HepG2 (cell line): ENCODE data around the gene POLR1H. TPM values are rescaled to one million over a fixed set of nuclear protein-coding genes. Genes with fewer than 3 reads are reported as not detected.
A peak's percentile ranks its signal among the peaks of the same experiment; 100 is the strongest.

ENCODE experiments used
- DNMT3B ChIP-seq: conservative IDR thresholded peaks from 2 replicates; pipeline ENCODE4 v1.6.1; 2016; ENCODE audit warnings: missing biosample characterization, control low read depth
- IKZF4 ChIP-seq: sonication (generic); formaldehyde crosslinking; IDR thresholded peaks from 2 replicates; pipeline ENCODE4 v1.5.1; 2020; ENCODE audit warnings: borderline replicate concordance, mild to moderate bottlenecking, low read depth, missing genetic modification reagents; ENCODE audit errors: not compliant biosample characterization
- JUN ChIP-seq: sonication (generic); formaldehyde crosslinking; IDR thresholded peaks from 2 replicates; pipeline ENCODE4 v1.4.0; 2020; ENCODE audit warnings: mild to moderate bottlenecking, missing genetic modification reagents
- NFE2 ChIP-seq: sonication (generic); formaldehyde crosslinking; IDR thresholded peaks from 2 replicates; pipeline ENCODE4 v1.4.0; 2020; ENCODE audit warnings: missing genetic modification reagents
- TCF7L2 ChIP-seq: IDR thresholded peaks from 2 replicates; pipeline ENCODE4 v1.6.1; 2011; ENCODE audit warnings: mild to moderate bottlenecking, low read depth, low read length, moderate library complexity
- ZNF205 ChIP-seq: IDR thresholded peaks from 2 replicates; pipeline ENCODE4 v1.6.1; 2018; ENCODE audit warnings: missing biosample characterization, missing genetic modification reagents
- ZNF335 ChIP-seq: sonication (generic); formaldehyde crosslinking; IDR thresholded peaks from 2 replicates; pipeline ENCODE4 v1.4.0; 2020; ENCODE audit warnings: missing genetic modification reagents
- ZNF530 ChIP-seq: sonication (generic); formaldehyde crosslinking; IDR thresholded peaks from 2 replicates; pipeline ENCODE4 v1.5.0; 2020; ENCODE audit warnings: low read depth, mild to moderate bottlenecking, missing genetic modification reagents
- ZNF766 ChIP-seq: sonication (generic); formaldehyde crosslinking; IDR thresholded peaks from 2 replicates; pipeline ENCODE4 v1.5.0; 2020; ENCODE audit warnings: missing genetic modification reagents, borderline replicate concordance
- polyA plus RNA-seq, 8 experiments: library from polyadenylated mRNA; depleted of rRNA in 3 of 8; stranded (reverse) in 7 of 8; unstranded in 1 of 8; fragments of >200 nt; fragmentation: Illumina TruSeq in 4 of 8; extraction: Trizol in 4 of 8; gene quantifications; 2 replicates each; pipeline versions ENCODE4 v1.2.1 to v1.2.3, GENCODE V29; 2011 to 2016; ENCODE audit warnings: low read depth in 4 of 8, missing spikeins in 1 of 8, mixed read lengths in 1 of 8; ENCODE audit not compliant: insufficient read depth in 1 of 8
- total RNA-seq, 5 experiments: library from RNA; depleted of rRNA; stranded (reverse); fragments of >200 nt; fragmentation: Illumina TruSeq; extraction: Trizol; gene quantifications; 2 replicates each; pipeline ENCODE4 v1.2.3, GENCODE V29; 2016; ENCODE audit warnings: low read depth in 1 of 5
- TF ChIP-seq, protein P1 (sequence below): sonication (generic); formaldehyde crosslinking; IDR thresholded peaks from 2 replicates; pipeline ENCODE4 v1.9.0; 2021; ENCODE audit warnings: mild to moderate bottlenecking, missing genetic modification reagents
- TF ChIP-seq, protein P2 (sequence below): sonication (generic); formaldehyde crosslinking; IDR thresholded peaks from 2 replicates; pipeline ENCODE4 v1.4.0; 2020; ENCODE audit warnings: low read depth, mild to moderate bottlenecking, missing genetic modification reagents
- TF ChIP-seq, protein P3 (sequence below): IDR thresholded peaks from 2 replicates; pipeline ENCODE4 v1.6.1; 2016; ENCODE audit warnings: mild to moderate bottlenecking
- TF ChIP-seq, protein P4 (sequence below): sonication (generic); formaldehyde crosslinking; IDR thresholded peaks from 2 replicates; pipeline ENCODE4 v1.4.0; 2020; ENCODE audit warnings: missing genetic modification reagents

POLR1H gene
- total and polyA plus RNA-seq, 2 of the 13 experiments (the other 11 are each of a cell fraction or from before 2014, with no cell fraction given): 61.4 to 79.8 TPM

DNA sequence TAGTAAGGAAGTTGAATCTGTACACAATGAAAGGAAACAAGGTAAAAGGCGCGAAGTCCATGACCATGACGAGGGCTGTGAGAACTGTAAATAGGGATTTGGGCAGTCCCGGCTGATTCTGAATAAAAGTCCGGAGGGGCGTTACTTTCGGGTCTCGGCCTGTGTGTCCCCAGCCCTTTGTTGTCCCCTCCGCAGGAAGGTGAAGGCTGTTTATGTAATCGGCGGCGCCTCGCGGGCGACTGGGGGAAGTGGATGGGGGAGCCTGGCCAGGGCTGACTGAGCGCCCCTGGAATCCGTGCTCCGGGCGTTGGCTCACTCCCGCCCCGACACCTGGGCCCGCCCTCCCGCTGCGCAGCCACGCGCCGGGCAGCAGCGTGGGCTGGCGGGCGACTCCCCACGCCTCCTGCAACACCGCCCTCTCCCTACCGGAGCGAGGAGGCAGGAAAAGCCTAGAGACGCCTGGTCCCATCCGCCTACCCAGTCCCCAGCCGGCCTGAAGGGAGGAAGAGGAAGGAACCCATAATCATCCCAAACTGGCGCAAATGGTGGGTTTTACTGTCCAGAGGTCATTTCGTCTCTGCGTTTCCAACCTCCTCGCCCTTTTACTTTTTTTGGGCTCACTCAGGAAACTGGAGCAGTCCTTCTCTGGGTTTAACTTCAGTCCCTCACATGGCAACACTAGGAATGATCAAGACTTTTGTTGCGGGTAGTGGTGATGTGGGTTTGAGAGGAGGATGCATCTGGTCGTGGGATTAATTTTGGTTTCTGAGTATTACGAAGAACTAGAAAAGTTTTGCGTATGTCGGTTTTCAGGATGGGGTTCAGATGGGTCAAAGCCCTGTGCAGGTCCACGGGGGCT, 39.7 kb downstream of the POLR1H start (continued):
- TF ChIP-seq, protein P1, sequence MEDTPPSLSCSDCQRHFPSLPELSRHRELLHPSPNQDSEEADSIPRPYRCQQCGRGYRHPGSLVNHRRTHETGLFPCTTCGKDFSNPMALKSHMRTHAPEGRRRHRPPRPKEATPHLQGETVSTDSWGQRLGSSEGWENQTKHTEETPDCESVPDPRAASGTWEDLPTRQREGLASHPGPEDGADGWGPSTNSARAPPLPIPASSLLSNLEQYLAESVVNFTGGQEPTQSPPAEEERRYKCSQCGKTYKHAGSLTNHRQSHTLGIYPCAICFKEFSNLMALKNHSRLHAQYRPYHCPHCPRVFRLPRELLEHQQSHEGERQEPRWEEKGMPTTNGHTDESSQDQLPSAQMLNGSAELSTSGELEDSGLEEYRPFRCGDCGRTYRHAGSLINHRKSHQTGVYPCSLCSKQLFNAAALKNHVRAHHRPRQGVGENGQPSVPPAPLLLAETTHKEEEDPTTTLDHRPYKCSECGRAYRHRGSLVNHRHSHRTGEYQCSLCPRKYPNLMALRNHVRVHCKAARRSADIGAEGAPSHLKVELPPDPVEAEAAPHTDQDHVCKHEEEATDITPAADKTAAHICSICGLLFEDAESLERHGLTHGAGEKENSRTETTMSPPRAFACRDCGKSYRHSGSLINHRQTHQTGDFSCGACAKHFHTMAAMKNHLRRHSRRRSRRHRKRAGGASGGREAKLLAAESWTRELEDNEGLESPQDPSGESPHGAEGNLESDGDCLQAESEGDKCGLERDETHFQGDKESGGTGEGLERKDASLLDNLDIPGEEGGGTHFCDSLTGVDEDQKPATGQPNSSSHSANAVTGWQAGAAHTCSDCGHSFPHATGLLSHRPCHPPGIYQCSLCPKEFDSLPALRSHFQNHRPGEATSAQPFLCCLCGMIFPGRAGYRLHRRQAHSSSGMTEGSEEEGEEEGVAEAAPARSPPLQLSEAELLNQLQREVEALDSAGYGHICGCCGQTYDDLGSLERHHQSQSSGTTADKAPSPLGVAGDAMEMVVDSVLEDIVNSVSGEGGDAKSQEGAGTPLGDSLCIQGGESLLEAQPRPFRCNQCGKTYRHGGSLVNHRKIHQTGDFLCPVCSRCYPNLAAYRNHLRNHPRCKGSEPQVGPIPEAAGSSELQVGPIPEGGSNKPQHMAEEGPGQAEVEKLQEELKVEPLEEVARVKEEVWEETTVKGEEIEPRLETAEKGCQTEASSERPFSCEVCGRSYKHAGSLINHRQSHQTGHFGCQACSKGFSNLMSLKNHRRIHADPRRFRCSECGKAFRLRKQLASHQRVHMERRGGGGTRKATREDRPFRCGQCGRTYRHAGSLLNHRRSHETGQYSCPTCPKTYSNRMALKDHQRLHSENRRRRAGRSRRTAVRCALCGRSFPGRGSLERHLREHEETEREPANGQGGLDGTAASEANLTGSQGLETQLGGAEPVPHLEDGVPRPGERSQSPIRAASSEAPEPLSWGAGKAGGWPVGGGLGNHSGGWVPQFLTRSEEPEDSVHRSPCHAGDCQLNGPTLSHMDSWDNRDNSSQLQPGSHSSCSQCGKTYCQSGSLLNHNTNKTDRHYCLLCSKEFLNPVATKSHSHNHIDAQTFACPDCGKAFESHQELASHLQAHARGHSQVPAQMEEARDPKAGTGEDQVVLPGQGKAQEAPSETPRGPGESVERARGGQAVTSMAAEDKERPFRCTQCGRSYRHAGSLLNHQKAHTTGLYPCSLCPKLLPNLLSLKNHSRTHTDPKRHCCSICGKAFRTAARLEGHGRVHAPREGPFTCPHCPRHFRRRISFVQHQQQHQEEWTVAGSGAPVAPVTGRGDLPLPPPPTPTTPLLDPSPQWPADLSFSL: no peak
- TF ChIP-seq, protein P2, sequence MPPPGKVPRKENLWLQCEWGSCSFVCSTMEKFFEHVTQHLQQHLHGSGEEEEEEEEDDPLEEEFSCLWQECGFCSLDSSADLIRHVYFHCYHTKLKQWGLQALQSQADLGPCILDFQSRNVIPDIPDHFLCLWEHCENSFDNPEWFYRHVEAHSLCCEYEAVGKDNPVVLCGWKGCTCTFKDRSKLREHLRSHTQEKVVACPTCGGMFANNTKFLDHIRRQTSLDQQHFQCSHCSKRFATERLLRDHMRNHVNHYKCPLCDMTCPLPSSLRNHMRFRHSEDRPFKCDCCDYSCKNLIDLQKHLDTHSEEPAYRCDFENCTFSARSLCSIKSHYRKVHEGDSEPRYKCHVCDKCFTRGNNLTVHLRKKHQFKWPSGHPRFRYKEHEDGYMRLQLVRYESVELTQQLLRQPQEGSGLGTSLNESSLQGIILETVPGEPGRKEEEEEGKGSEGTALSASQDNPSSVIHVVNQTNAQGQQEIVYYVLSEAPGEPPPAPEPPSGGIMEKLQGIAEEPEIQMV: no peak; the same call in 1 of the 2 replicates
- no peak for TF ChIP-seq NFE2 (CRISPR knock-in tag)
- TF ChIP-seq TCF7L2: no peak
- TF ChIP-seq, protein P3, sequence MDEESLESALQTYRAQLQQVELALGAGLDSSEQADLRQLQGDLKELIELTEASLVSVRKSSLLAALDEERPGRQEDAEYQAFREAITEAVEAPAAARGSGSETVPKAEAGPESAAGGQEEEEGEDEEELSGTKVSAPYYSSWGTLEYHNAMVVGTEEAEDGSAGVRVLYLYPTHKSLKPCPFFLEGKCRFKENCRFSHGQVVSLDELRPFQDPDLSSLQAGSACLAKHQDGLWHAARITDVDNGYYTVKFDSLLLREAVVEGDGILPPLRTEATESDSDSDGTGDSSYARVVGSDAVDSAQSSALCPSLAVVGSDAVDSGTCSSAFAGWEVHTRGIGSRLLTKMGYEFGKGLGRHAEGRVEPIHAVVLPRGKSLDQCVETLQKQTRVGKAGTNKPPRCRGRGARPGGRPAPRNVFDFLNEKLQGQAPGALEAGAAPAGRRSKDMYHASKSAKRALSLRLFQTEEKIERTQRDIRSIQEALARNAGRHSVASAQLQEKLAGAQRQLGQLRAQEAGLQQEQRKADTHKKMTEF: peak; percentile 86
- TF ChIP-seq DNMT3B (CRISPR knock-in tag): 0 out of 2 replicates have a peak, but pooled peaks have one; percentile 28
- peak; percentile 74 for TF ChIP-seq ZNF205 (CRISPR knock-in tag)
- peak; percentile 62; the same call in 1 of the 2 replicates for TF ChIP-seq ZNF335 (CRISPR knock-in tag)
- TF ChIP-seq, protein P4, sequence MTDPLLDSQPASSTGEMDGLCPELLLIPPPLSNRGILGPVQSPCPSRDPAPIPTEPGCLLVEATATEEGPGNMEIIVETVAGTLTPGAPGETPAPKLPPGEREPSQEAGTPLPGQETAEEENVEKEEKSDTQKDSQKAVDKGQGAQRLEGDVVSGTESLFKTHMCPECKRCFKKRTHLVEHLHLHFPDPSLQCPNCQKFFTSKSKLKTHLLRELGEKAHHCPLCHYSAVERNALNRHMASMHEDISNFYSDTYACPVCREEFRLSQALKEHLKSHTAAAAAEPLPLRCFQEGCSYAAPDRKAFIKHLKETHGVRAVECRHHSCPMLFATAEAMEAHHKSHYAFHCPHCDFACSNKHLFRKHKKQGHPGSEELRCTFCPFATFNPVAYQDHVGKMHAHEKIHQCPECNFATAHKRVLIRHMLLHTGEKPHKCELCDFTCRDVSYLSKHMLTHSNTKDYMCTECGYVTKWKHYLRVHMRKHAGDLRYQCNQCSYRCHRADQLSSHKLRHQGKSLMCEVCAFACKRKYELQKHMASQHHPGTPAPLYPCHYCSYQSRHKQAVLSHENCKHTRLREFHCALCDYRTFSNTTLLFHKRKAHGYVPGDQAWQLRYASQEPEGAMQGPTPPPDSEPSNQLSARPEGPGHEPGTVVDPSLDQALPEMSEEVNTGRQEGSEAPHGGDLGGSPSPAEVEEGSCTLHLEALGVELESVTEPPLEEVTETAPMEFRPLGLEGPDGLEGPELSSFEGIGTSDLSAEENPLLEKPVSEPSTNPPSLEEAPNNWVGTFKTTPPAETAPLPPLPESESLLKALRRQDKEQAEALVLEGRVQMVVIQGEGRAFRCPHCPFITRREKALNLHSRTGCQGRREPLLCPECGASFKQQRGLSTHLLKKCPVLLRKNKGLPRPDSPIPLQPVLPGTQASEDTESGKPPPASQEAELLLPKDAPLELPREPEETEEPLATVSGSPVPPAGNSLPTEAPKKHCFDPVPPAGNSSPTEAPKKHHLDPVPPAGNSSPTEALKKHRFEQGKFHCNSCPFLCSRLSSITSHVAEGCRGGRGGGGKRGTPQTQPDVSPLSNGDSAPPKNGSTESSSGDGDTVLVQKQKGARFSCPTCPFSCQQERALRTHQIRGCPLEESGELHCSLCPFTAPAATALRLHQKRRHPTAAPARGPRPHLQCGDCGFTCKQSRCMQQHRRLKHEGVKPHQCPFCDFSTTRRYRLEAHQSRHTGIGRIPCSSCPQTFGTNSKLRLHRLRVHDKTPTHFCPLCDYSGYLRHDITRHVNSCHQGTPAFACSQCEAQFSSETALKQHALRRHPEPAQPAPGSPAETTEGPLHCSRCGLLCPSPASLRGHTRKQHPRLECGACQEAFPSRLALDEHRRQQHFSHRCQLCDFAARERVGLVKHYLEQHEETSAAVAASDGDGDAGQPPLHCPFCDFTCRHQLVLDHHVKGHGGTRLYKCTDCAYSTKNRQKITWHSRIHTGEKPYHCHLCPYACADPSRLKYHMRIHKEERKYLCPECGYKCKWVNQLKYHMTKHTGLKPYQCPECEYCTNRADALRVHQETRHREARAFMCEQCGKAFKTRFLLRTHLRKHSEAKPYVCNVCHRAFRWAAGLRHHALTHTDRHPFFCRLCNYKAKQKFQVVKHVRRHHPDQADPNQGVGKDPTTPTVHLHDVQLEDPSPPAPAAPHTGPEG: no peak
- TF ChIP-seq IKZF4: peak; percentile 81
- TF ChIP-seq ZNF766 (CRISPR knock-in tag): no peak
- peak; percentile 67; the same call in 1 of the 2 replicates for TF ChIP-seq JUN (CRISPR knock-in tag)
- TF ChIP-seq ZNF530 (CRISPR knock-in tag): no peak
